ENCODE measurements around the gene CIB4. TPM values are rescaled to one million over a fixed set of nuclear protein-coding genes. Genes with fewer than 3 reads are reported as not detected.
A peak's percentile ranks its signal among the peaks of the same experiment; 100 is the strongest.

The CIB4 gene
- total RNA-seq, 1 experiment from 2014 or later = not detected

GRCh38 chr2:26614216-26615138 lies 26.7 kb downstream of the CIB4 start:
- Histone ChIP-seq H3K4me2 (no peak overlapping the region), H3K79me2 (ENCODE audit: low read depth) (no peaks in the 10 kb centered on the region), H2AFZ (no peak overlapping the region), H3K36me3 (ENCODE audit: low read depth) (no peaks in the 10 kb centered on the region), H3K27me3 (ENCODE audit: insufficient read depth, low read depth) (peaks cover 13% of the 10 kb centered on the region; the same call in 1 of the 2 replicates), H3F3A (ENCODE audit: insufficient read depth, low read depth) (no peaks in the 10 kb centered on the region; the same call in 1 of the 2 replicates), H3K27ac (no peak overlapping the region), H4K20me1 (ENCODE audit: insufficient read depth) (no peaks in the 10 kb centered on the region), H3K9me3 (ENCODE audit: insufficient read depth, low read depth) (no peaks in the 10 kb centered on the region), H3K9me2 (ENCODE audit: insufficient read depth) (no peaks in the 10 kb centered on the region), H3K4me1 (replicated peaks; ENCODE audit: insufficient read depth) (peaks cover 17% of the 10 kb centered on the region), H3K4me3 (no peak overlapping the region)
- intact Hi-C loops (cut with micrococcal nuclease; ENCODE audit: unreplicated experiment) = no loop called here
- no peak for DNase-seq
- TF ChIP-seq EZH2 (IDR thresholded peaks at IDR 0.05; ENCODE audit: low read depth) (no peak), CTCF (conservative IDR thresholded peaks at IDR 0.05) (no peak)
- POLR2A ChIA-PET (ENCODE audit: unreplicated experiment) = no interaction called here
- CTCF ChIA-PET = no interaction called here
- BruUV-seq (replicated peaks) = no TSS peak

GRCh38 chr2:26613241-26614215 lies 27.6 kb downstream of the CIB4 start:
- H2AFZ ChIP-seq = no peak overlapping the region
- H3K4me3 ChIP-seq = no peak overlapping the region
- ChIA-PET CTCF (no interaction called here), POLR2A (ENCODE audit: unreplicated experiment) (no interaction called here)
- H4K20me1 ChIP-seq (ENCODE audit: insufficient read depth) = no peaks in the 10 kb centered on the region
- H3K36me3 ChIP-seq (ENCODE audit: low read depth) = no peaks in the 10 kb centered on the region
- intact Hi-C loops (cut with micrococcal nuclease; ENCODE audit: unreplicated experiment) = no loop called here
- H3F3A ChIP-seq (ENCODE audit: insufficient read depth, low read depth) = no peaks in the 10 kb centered on the region; the same call in 1 of the 2 replicates
- H3K27me3 ChIP-seq (ENCODE audit: insufficient read depth, low read depth) = 0 out of 2 replicates have a peak, but pooled peaks cover 4% of the 10 kb centered on the region
- no TSS peak for BruUV-seq (replicated peaks)
- H3K9me3 ChIP-seq (ENCODE audit: insufficient read depth, low read depth) = no peaks in the 10 kb centered on the region
- DNase-seq = no peak
- H3K4me1 ChIP-seq (replicated peaks; ENCODE audit: insufficient read depth) = peaks cover 17% of the 10 kb centered on the region
- no peak overlapping the region for H3K27ac ChIP-seq
- no peaks in the 10 kb centered on the region for H3K79me2 ChIP-seq (ENCODE audit: low read depth)
- TF ChIP-seq EZH2 (IDR thresholded peaks at IDR 0.05; ENCODE audit: low read depth) (no peak), CTCF (conservative IDR thresholded peaks at IDR 0.05) (no peak)
- H3K9me2 ChIP-seq (ENCODE audit: insufficient read depth) = no peaks in the 10 kb centered on the region
- H3K4me2 ChIP-seq = no peak overlapping the region

- H3K9me3 ChIP-seq (ENCODE audit: insufficient read depth, low read depth) = no peaks in the 10 kb centered on the region
- H3K27ac ChIP-seq = no peak overlapping the region
- no peak overlapping the region for H3K4me2 ChIP-seq
- no peaks in the 10 kb centered on the region for H4K20me1 ChIP-seq (ENCODE audit: insufficient read depth)
- BruUV-seq (replicated peaks) = no TSS peak
- CTCF ChIA-PET = no interaction called here
- POLR2A ChIA-PET (ENCODE audit: unreplicated experiment) = interaction anchor here (0.6 kb wide), 1 partner anchor 10 kb away, joined by 4 read pairs; no protein-coding TSS in a partner anchor
- no peaks in the 10 kb centered on the region; the same call in 1 of the 2 replicates for H3F3A ChIP-seq (ENCODE audit: insufficient read depth, low read depth)
- H3K4me1 ChIP-seq (replicated peaks; ENCODE audit: insufficient read depth) = peaks cover 21% of the 10 kb centered on the region
- H3K79me2 ChIP-seq (ENCODE audit: low read depth) = no peaks in the 10 kb centered on the region
- H3K9me2 ChIP-seq (ENCODE audit: insufficient read depth) = no peaks in the 10 kb centered on the region
- peak; percentile 30 to 43 for DNase-seq
- H3K4me3 ChIP-seq = no peak overlapping the region
- TF ChIP-seq CTCF (conservative IDR thresholded peaks at IDR 0.05) (no peak), EZH2 (IDR thresholded peaks at IDR 0.05; ENCODE audit: low read depth) (no peak)
- no peaks in the 10 kb centered on the region for H3K36me3 ChIP-seq (ENCODE audit: low read depth)
- H2AFZ ChIP-seq = no peak overlapping the region
- H3K27me3 ChIP-seq (ENCODE audit: insufficient read depth, low read depth) = no peaks in the 10 kb centered on the region
- intact Hi-C loops (cut with micrococcal nuclease; ENCODE audit: unreplicated experiment) = no loop called here
These were observed 28.5 kb downstream of the CIB4 start for GRCh38 chr2:26612522-26613240.

All from PC-9 (cell line).